Left hindlimb (tissue), 1 donor: ENCODE data around the gene ADI1.

ENCODE experiments used
- DNase-seq: peaks from one replicate; pipeline ENCODE4 v3.0.0-alpha.2; 2018

ADI1 gene

DNA sequence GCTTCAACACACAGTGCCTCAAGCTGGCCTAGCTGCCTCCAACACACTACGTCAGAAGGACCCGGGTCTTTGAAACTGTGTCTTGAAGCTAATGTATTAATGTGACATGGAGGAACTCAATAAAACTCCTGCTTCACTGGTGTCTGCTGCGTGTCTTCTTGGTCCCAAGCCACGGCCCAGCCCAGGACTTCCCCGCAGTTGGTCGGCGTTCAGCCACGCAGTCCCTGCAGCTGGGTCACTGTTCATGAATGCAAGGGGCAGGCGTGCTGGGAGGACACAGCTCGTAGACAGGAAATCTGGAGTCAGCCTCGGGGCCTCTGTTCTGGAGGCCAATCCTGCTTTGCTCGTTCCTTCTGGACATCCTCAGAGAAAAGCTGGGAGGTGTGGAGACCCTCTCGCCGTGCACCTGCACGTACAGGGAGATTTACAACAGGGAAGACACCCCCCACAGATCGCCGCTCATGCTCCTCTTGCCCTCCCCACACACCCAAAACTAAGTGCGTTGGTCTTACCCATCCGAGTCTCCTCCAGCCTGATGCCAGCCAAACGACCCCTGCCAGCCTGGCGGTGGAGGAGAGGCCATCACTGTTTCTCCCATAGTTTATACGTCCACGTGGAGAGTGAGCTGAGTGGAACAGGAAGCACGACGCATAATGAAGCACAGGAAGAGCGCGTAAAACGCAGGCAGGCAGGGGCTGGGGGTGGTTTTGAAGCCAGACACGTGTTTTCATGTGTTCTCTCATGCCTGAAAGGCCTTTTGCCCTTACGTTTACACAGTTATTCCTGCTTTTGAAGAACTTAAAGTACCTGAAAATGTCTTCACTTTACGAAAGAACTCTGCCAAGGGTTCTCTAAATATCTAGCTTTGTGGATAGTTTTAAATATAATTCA lies 39.7 kb downstream of the ADI1 start:
- DNase-seq: no peak

DNA sequence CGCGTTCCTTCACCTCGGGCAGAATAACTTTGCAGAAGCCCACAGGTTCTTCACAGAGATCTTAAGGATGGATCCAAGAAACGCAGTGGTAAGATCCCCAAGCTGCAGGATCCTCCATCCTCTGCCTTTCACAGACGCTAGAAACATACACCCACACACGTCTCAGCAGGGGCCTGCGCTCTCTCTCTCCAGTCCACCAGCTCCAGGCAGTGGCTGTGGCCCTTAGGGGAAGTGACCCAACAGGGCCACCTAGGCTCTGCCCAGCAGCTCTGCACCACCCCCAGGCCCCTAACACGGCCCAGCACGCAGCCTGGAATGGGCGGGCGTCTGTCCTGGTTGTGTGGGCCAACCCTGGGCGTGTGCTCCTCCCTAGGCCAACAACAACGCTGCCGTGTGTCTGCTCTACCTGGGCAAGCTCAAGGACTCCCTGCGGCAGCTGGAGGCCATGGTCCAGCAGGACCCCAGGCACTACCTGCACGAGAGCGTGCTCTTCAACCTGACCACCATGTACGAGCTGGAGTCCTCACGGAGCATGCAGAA lies 40.4 kb downstream of the ADI1 start:
- no peak for DNase-seq

GRCh38 chr2:3476985-3477327 lies 42.4 kb downstream of the ADI1 start:
- DNase-seq: no peak

GRCh38 chr2:3476321-3476984 lies 42.9 kb downstream of the ADI1 start:
- no peak for DNase-seq

DNA sequence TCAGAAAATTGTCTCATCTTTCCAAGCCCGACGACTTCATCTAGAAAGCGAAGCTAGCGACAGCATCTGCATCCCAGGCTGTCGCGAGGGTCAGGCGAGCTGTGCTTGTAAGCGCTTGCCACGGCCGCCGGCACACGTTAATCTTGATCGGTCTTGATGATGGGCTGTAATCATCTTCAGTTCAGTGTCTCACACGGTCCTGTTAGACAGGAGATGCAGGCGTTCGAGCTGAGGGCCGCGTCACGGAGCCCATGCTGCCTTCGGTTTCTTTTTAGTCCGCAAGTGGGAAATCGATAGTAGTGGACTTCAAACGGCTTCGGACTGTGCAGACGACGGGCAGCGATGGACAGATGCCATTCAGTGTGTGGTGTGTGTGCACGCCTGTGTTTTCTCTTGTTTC lies 43.6 kb downstream of the ADI1 start:
- no peak for DNase-seq

DNA sequence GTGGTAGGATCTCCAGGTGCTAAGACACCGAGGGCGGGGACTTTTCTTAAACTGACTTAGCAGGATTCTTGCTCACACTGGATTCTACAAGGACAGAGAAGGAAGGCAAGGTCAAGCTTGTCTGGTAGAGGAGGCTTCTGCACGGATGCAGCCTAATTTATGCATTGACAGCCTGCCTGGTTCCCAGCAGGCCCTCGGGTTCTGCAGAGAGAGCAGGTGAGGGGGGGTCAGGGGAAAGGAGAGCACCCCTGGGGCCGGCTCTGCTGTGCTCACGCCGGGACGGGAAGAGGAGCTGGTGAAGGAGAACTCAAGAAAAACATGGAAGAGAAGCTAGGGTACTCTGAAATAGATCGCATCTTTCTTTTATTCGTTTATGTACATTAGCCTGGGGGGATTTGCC lies 46.4 kb downstream of the ADI1 start:
- no peak for DNase-seq

DNA sequence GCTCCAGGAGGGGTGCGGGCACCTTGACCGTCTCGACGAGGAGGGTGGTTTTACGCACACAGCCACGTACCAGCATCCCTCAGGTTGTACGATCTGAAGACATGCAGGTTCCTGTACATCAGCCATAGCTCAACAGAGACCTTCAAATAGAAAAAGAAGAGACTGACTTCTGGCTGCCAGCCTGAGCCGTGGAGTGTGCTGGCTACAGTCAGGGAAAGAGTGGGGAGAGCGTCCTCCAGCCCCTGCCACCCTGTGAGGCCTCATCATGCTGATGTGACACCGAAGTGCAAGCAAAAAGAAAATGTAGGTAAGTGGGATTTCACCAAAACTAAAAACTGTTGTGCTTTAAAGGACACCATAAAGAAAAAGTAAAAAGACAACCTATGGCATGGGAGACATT lies 47.0 kb downstream of the ADI1 start:
- DNase-seq: no peak

DNA sequence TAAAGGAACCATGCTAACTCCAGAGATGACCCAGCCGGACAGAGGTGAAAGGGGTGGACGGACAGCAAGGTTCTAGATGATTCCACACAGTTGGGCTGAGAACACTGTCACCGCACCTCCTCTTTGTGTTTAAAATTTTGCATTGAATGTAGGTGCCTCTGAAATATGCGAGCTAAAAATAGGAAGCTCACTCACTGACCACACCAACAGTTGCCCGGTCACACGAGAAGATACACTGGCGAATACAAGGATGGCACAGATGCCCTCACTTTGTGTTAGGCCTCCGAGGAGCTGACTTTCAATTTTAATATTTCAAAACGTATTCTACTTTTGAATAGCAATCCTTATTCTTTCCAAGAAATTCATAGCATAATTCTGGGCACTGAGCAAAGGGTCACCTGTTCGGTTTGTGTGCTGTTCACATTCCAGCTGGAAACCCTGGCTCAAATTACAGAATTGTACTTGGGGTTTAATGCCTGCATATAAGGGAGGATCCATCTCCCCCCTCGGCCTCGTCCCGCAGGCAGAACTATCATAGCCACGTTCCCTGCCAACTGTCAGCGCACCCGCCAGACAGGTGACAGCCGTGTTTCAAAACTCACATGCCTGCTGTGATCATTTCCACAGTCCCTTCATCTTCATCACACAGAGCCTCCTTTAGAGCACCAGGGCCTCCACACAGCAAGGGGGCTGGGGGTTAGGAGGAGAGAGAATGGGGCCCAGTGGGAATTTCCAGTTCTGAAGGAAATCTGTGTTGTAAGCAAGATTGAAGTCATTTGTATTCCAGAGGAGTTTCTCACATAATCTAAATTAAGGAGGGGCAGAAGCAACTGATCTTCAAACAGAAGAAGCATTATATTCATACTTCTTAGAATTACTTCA lies 48.2 kb downstream of the ADI1 start:
- DNase-seq: no peak

- DNase-seq: no peak
Observed at GRCh38 chr2:3470166-3470651, 49.1 kb downstream of the ADI1 start.

DNA sequence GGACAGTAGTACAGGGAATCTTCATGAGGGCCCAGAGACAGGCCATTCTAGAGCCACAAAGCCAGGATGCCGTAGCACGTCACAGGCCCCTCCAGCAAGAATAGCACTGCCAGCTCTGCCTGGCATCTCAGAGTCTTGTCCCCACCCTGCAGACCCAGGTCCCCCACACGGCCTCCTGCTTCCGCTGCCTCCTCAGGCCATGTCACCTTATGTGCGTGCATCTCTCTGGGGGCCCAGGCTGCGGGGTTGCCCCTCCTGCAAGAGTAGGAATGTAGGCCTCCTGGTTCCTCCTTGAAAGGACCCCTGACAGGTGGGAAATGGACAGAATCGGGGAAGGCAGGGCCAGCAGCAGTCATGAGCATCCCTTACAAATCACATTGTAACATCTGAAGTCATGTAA lies 49.8 kb downstream of the ADI1 start:
- DNase-seq: peak; percentile 20

DNA sequence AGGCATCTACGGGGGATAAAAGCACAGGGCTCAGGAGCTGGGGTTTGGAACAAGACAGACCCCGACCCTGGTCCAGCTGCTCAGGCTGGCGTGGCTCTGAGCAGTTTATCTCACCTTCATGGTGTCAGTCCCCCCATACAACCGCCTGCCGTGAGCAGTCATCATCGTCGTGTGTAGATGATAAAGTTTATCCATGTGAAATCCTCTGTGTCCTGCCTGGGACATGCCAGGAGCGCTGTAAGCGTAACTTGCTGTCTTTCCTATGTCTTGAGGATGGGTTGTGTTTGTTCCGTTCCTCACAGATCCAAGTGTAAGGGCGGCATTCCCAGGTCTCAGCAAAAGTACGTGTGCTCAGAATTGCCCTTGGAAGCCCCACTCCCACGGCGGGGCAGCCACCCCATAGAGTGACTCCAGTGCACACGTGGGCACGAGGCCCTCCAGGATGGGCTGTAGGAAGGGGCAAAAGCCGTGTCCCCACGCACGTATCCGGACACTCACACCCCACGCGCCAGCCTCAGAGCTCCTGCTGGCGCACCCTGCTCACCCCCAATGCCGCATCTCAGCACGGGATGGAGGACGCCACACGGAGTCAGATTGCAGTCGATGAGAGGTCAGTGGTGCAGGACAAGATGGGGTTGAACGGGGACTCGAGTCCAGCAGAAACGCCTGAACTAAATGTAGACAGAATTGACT lies 50.9 kb downstream of the ADI1 start:
- DNase-seq: peak; percentile 12

DNA sequence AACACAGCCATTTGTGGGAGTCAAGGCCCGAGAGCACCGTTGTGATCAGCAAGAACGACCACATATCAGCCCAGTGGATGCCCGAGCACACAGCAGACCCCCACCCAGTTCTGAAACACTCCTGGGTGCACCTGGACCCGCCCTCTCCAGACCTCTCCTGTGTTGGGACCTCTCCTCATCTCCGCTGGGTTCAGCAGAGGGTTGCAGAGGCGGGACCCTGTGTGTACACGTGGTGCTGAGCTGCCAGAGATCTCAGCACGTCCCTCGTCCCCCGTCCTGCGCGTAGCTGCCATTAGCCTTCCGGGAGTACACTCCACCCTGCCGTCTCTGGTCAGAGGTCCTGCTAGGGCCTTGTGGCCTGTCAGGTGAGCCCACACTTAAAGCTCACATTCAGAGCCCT lies 51.7 kb downstream of the ADI1 start:
- peak; percentile 8 for DNase-seq

- no peak for DNase-seq
Observed at GRCh38 chr2:3466966-3467365, 52.4 kb downstream of the ADI1 start.

GRCh38 chr2:3466482-3466863 lies 52.9 kb downstream of the ADI1 start:
- DNase-seq: no peak

- DNase-seq: no peak
Observed at GRCh38 chr2:3465844-3466481, 53.4 kb downstream of the ADI1 start.

GRCh38 chr2:3465328-3465727 lies 54.0 kb downstream of the ADI1 start:
- DNase-seq: no peak

DNA sequence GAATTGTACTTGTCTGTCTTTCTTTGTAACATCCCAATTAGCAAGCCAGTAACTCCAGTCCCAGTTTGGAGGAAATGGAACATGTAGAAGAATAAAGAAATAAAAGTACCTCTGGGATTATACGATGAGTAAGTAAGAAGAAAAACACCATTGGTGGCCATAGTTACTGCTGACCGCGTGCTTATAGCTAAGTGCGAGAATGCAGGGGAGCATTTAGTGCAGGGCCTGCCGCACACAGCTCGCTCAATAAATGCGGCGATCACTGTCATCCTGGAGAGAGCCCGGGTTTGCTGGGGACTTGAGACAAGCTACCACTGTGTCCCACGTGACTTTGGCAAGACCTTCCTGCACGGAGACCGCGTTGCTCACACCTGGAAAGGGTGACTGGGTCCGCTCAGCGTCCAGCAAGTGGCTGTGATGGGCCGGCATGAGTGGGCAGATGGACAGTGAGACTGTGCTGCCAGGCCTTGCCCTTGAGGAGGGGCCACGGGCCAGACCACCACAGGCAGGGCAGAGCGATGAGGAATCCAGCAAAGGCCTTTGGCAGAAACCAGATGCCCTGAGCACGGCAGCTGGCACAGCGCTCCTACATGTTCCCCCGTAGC lies 54.8 kb downstream of the ADI1 start:
- DNase-seq: no peak

- no peak for DNase-seq
Observed at GRCh38 chr2:3463944-3464343, 55.4 kb downstream of the ADI1 start.

DNA sequence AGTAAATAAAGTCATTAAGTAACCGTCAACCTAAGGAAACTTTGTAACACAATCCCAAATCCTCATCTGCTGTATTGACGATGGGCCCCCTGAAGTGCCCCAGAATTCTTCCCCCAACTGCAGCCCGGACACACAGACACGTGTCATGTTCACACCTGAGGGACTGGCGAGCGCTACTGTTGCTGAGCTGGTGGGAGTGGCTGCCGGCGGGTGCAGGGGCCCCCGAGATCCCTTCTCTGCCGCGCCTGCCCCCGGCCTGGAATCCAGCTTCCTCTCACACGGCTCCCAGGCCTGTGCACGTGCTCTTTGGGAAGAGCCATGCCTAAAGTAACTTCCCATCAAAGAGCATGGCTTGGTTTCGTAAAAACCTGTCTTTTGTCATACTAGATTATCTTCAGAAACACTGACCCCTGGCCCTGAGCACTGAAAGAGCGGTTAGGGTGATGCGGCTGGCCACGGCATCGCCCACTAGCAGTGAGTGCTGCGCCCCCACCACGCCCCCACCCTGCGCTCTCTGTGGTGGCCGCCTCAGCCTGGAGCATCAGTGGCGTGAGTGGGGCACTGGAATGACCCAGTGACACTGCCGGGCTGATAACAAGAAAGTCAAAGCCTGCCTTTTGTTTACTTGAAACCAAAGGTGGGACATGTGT lies 56.0 kb downstream of the ADI1 start:
- no peak for DNase-seq

DNA sequence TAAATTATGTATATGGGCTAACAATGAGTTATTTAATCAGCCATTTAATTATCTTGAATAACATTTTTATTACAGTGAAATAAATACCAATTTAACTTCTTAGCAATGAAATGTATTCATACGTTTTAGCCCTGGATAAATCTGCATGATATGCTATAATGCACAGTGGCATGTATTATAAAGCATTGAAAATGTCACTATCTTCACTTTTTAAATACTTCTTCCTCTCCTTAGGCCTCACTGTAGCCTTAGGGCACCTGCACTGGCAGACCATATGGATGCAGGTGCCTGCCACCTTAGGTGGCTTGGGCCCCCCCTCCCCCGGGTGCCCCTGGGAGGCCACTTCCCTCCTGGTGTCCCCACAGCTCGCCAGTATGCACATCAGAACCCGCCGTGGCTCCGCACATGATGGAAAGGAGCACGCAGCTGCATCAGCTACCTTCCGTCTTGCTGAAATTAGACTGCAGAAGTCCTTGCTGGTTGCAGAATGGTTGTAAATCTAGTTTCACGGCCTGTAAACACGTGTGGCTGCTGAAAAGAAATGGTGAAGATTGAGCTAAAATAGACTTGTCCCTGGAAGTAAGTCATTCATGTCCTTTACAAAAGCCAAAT lies 56.7 kb downstream of the ADI1 start:
- no peak for DNase-seq
